ENCODE data around the gene CFAP69.

DNA sequence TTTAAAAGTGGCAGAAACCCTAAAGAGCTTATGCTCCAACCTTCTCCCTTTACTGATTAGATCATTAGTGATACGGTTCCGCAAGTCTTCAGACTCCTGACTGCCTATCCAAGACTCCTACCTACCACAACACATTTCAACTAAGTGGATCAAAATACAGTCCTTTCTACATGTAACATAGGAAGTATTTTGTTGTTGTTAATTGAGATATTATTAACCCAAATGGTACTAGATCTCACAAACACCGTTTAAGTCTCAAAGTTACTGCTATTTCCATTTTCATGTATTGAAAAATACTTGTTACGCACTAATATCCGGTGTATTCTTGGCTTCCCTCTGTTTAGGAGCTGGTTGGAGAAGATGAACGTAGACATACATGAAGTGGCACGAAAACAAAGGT is 75.0 kb downstream of the CFAP69 start:
- no peak for TF ChIP-seq SP1 (IDR thresholded peaks at IDR 0.05)
- no peak for TF ChIP-seq BHLHE40 (IDR thresholded peaks at IDR 0.05; ENCODE audit: borderline replicate concordance)
- no peak for TF ChIP-seq FOXM1 (IDR thresholded peaks at IDR 0.05; ENCODE audit: borderline replicate concordance)
- TF ChIP-seq, protein P1, sequence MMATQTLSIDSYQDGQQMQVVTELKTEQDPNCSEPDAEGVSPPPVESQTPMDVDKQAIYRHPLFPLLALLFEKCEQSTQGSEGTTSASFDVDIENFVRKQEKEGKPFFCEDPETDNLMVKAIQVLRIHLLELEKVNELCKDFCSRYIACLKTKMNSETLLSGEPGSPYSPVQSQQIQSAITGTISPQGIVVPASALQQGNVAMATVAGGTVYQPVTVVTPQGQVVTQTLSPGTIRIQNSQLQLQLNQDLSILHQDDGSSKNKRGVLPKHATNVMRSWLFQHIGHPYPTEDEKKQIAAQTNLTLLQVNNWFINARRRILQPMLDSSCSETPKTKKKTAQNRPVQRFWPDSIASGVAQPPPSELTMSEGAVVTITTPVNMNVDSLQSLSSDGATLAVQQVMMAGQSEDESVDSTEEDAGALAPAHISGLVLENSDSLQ (IDR thresholded peaks at IDR 0.05), result no peak
